ENCODE results near the gene GSTO1.

The GSTO1 gene

DNA sequence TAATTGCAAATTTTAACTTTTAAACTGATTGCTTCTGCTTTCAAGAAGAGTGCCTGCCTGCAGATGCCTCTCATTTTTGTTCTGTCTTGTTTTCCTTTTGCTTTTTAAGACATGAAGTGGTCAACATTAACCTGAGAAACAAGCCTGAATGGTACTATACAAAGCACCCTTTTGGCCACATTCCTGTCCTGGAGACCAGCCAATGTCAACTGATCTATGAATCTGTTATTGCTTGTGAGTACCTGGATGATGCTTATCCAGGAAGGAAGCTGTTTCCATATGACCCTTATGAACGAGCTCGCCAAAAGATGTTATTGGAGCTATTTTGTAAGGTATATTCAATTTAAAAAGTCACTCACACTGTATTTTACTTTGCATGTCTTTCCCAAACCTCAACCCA, 23.1 kb downstream of the GSTO1 start:
- no peak for DNase-seq

- no peak for DNase-seq
These were observed 25.0 kb downstream of the GSTO1 start for GRCh38 chr10:104279550-104280259.

DNA sequence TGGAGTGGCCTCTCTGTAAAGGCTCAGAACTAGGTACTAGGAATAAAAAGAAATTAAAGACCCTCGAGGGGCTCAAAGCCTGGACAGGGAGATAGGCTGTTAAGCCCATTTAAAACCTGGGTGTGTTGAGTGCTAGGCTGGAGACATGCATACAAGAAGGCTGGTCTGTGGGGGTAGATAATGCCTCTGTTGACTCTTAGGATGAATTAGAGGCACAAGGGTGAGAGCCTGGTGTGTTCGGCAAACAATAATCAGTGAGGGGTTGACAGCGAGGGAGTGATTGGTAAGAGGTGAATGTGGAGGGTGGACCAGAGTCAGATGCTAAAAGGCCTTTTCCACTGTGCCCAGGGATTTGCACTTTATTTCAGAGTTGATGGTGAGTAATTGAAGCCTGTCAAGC, 27.0 kb downstream of the GSTO1 start:
- no peak for DNase-seq

GRCh38 chr10:104284846-104285245, 30.2 kb downstream of the GSTO1 start:
- no peak for DNase-seq

DNA sequence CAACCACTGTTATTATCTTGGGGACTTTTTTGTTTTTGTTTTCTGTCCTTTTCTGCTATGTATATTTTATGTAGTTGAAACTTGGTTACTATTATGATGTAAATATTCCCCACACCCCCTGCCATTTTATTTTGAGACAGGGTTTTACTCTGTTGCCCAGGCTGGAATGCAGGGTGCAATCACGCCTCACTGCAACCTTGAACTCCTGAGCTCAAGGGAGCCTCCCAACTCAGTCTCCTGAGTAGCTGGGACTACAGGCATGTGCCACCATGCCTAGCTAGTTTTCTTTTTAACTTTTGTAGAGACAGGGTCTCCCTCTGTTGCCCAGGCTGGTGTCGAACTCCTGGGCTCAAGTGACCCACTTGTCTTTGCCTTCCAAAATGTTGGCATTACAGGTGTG, 32.2 kb downstream of the GSTO1 start:
- DNase-seq: no peak

GRCh38 chr10:104288355-104288754, 33.7 kb downstream of the GSTO1 start:
- DNase-seq: no peak

DNA sequence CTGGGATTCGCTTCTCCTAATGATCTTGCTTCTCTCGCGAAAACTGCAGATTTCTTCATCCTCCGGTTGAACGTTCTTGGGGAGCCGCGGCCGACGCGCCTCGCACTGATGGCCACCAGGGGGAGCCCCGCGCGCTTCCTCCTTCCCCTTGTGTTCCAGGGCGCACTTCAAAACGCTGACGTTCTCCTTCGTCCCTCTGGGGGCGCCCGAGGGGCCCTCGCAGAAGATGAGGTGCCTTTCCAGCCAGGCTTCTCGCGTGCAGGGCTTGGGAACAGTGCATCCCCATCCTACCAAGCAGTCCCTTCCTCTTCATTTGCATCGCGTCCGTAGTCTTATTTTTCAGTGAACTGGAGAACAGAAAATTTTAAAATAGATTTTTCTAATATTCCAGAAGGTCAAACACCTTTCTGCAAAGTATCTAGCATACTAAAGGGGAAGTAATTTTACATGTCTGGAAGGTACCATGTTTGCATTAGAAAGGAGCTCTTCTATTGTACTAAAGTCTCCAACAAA, 36.8 kb downstream of the GSTO1 start:
- peak; percentile 54 for DNase-seq

- no peak for DNase-seq
These were observed 38.3 kb downstream of the GSTO1 start for GRCh38 chr10:104293011-104293410.

DNA sequence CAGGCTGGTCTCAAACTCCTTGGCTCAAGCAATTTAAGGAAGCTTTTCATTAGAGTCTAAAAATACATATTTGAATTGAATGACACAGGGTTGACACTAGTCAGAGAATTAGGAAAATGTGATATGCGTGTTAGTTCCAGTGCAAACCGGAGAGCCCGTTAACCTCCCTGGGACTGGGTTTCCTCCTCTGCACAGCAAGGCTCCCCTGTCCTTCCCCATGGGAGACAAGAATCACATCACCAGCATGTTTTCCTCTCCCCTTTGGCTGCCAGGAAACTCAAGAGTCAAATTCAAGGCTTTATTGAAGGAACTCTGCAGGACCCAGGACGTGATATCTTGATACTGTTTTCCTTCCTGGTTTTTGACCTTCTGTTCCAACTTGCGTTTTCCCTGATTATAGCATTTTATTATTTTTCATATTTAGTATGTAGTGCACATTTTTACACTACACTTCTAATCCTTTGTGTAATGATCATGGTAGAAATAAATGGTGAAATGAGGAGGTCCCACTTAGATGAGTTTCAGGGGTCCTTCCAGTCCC, 39.2 kb downstream of the GSTO1 start:
- no peak for DNase-seq

DNA sequence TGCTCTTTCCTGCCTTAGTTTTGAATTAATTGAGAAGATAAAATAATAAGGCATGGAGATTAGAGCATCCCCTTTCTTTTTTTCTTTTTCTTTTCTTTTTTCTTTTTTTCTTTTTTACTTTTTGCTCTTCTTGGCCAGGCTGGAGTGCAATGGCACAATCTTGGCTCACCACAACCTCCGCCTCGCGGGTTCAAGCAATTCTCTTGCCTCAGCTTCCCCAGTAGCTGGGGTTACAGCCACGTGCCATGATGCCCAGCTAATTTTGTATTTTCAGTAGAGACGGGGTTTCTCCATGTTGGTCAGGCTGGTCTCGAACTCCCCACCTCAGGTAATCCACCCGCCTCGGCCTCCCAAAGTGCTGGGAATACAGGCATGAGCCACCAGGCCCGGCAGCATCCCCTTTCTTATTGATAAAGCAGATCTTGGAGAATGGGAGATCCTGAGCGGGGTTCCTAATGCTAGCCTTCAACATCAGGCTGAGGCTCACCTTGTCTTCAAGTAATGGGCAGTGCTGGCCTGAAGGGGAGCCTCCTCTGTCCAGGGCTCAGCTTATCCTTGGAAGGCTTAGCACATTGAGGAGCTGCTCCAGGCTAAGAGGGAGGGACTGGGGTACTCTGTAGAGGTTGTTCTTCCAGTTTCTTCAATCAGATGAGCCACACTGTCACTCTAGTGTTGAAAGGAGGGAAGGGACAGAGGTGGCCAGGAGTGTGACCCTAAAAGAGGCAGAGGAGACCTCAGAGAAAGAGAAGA, 42.2 kb downstream of the GSTO1 start:
- DNase-seq: no peak

GRCh38 chr10:104297697-104298660, 43.3 kb downstream of the GSTO1 start:
- no peak for DNase-seq

DNA sequence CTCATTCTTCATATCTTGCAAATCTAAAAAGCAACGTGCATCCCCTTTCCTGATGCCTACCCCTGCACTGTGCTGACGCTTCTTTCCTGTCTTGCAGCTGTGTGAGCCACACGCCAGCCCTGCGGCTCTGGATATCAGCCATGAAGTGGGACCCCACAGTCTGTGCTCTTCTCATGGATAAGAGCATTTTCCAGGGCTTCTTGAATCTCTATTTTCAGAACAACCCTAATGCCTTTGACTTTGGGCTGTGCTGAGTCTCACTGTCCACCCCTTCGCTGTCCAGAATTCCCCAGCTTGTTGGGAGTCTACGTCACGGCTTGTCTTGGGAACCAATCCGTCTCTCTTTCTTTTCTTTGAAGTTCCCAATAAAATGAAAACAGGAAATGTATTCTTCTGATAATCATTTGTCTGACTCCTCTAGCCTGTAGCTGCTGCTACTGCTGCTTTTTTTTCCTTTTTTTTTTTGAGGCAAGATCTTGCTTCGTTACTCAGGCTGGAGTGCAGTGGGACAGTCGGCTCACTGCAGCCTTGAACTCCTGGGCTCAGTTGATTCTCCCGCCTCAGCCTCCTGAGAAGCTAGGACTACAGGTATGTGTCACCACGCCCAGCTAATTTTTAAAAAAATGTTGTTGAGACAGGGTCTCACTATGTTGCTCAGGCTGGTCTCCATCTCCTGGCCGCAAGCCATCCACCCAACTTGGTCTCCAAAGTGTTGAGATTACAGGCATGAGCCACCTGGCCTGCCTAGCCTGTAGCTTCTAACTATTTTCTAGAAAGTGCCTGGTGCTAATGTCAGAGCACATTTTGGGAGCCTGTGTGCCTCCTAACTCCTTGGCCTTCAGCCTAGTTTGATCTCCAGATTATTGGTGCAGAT, 44.6 kb downstream of the GSTO1 start:
- DNase-seq: no peak

DNA sequence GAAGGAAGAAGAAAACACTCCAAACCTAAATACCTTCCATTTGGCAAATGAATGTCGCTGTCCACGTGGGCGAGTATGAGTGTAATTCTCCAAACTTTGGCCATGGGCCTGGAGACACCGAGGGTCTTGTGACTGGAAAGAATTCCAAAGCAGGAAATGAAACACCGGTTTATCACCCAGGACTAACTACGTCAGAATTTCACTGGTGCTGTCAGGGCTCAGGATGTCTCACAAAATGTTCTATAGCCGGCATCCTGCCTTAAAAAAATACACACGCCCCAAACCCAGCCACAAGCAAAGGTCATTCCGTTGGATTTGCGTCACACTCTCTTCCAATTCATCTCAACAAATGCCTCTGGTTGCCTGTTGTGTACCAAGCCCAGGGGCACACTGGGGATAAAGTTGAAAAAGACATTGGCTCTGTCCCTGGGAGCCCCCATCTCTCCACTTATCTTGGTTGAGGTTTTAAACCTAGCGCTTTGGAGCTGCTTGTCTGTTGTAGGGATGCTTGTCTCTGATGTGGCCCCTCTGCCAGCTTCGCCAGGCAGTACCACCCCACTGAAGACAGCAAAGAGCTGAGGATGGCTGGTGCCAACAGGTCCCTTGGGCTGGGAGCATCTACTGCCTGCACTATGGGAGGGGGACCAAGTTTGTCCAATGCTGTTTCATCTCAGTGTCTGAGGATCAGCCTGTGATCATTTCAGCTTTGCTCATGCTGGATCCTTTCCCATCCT, 45.5 kb downstream of the GSTO1 start:
- DNase-seq: peak; percentile 82

GRCh38 chr10:104300736-104301292, 46.1 kb downstream of the GSTO1 start:
- DNase-seq: peak; percentile 96

DNA sequence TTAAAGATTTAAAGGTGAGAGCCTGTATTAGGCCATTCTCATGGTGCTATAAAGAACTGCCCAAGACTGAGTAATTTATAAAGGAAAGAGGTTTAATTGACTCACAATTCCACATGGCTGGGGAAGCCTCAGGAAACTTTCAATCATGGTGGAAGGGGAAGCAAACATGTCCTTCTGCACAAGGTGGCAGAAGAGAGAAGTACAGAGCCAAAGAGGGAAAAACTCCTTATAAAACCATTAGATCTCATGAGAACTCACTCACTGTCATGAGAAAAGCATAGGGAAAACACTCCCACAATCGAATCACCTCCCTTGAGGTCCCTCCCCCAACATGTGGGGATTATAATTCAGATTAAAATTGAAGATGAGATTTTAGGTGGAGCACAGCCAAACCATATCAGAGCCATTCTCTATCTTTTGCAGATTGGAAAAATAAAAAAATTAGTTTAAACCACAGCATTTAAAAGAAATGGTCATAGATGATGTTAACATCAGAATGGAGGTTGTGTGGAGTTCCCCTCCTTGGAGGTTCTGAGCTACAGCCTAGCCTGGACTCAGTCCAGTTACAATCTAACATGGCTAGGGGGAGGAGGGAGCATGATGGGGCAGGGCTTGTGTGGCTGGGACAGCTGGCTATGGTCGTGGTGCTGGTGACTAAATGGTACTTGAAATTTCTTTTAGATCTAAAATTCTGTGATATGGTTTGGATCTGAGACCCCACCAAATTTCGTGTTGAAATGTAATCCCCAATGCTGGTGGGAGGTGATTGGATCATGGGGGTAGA, 47.4 kb downstream of the GSTO1 start:
- no peak for DNase-seq

GRCh38 chr10:104303594-104304355, 49.1 kb downstream of the GSTO1 start:
- no peak for DNase-seq

DNA sequence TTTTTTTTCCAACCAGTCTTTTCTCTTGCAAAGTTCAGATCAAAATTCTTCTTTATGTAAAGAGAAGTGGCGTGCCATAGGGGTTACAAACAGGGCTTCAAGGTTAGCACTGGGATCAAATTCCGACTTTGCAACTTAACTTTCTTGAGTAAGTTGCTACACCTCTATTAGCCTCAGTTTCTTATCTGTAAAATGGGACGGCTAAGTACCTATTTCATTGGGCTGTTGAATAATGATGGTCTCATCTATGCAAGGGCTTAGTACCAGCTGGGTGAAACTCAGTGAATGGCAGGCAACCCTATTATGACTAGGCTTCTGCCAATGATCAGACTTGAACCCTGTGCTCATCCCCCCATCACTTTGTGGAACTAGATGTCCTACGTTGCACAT, 49.7 kb downstream of the GSTO1 start:
- no peak for DNase-seq

- DNase-seq: no peak
These were observed 50.2 kb downstream of the GSTO1 start for GRCh38 chr10:104304927-104305326.

- no peak for DNase-seq
These were observed 52.2 kb downstream of the GSTO1 start for GRCh38 chr10:104306897-104307296.

Data from amniotic stem cell (primary cell).